KBM-7 (cell line): ENCODE results near the gene PDHA1.

Experiments
- DNase-seq: peaks from one replicate; pipeline ENCODE4 v3.0.0-alpha.2; 2015
- in situ Hi-C: fragments of 300-500 bp; cut with MboI; formaldehyde crosslinking; loops from 2 replicates; pipeline ENCODE4 v1.14.3; 2020; ENCODE audit warnings: low sequenced_read_pairs, low pct_unique_long_range_greater_than_20kb, mixed read lengths

Gene PDHA1

DNA sequence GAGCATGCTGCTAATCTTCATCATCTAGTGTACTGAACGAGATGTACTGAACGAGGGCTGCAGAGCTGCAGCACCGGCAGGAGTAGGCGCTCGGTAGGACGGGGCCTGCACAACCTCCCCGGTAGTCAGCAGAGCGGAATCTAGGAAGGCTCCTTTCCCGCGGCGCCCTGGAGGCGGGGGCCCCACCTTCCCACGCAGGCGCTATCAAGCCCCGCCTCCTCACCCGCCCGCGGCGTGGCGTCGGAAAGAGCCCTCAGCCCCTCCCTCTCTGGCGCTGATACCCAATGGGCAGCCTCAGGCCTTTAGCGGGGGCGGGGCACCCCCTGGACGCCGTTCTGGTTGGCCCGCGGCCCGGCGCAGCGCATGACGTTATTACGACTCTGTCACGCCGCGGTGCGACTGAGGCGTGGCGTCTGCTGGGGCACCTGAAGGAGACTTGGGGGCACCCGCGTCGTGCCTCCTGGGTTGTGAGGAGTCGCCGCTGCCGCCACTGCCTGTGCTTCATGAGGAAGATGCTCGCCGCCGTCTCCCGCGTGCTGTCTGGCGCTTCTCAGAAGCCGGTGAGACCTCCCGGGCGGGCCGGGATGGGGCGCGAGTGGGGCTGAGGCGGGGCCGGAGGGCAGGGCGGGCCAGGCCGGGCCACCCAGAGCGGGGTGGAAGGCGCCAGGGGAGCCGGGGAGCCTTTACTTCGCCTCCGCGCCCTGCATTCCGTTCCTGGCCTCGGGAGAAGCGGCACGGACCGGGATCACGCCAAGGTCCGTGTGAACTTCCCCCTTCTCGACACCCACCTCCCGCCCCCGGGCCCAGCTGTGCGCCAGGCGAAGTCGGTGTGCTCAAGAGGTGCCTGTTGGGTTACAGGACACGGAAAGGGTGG is at the start of gene PDHA1:
TSS of gene PDHA1 (plus strand) at position 393 of the 874 bp plus-strand sequence. CDS start at position 504, 111 bp downstream.
- peak; percentile 98 for DNase-seq
- in situ Hi-C loops: loop anchor here (25.0 kb wide), 1 partner anchor 406 kb away; no protein-coding TSS in a partner anchor

GRCh38 chrX:19303256-19303880 is 40.4 kb upstream of the PDHA1 start:
- in situ Hi-C loops: no loop called here
- DNase-seq: no peak

DNA sequence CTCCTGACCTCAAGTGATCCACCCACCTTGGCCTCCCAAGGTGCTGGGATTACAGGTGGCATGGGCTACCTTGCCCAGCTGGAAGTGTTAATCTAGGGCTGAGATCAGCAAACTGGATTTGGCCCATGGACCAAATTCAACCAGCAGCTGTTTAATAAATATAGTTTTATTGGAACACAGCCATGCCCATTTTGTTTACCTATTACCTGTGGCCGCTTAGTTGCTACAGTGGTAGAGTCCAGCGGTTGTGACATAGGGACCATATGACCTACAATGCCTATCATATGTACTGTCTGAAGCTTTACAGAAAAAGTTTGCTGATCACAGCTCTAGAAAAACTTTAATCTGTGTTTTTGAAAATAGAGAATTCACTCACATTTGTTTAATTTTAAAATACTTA is 17.2 kb upstream of the PDHA1 start:
- in situ Hi-C loops: loop anchor here (25.0 kb wide), 1 partner anchor 389 kb away; no protein-coding TSS in a partner anchor
- no peak for DNase-seq

- in situ Hi-C loops: loop anchor here (10.0 to 25.0 kb wide), 2 partner anchors 395 to 927 kb away; no protein-coding TSS in a partner anchor
- no peak for DNase-seq
Observed at GRCh38 chrX:19331831-19332230, 11.9 kb upstream of the PDHA1 start.

DNA sequence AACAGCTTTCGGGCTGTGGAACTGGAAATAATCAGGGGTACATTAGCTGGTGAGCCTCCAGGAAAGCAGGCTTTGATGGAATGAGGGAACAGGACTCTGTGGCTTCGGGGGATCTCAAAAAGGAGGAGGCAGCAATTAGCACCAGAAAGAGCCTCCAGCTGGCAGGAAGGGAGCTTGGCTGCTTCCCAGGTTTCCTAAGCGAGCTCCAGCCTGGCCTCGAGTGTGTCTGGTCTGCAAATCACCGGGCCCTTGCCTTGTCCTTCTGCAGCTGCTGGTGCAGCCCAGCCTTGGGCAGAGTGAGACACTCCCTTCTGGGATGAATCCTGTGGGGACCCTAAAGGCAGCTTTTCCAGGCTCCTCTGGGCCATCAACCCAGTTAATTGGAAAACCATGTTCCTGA is 10.7 kb upstream of the PDHA1 start:
- in situ Hi-C loops: loop anchor here (10.0 to 25.0 kb wide), 2 partner anchors 396 to 928 kb away; no protein-coding TSS in a partner anchor
- DNase-seq: no peak

DNA sequence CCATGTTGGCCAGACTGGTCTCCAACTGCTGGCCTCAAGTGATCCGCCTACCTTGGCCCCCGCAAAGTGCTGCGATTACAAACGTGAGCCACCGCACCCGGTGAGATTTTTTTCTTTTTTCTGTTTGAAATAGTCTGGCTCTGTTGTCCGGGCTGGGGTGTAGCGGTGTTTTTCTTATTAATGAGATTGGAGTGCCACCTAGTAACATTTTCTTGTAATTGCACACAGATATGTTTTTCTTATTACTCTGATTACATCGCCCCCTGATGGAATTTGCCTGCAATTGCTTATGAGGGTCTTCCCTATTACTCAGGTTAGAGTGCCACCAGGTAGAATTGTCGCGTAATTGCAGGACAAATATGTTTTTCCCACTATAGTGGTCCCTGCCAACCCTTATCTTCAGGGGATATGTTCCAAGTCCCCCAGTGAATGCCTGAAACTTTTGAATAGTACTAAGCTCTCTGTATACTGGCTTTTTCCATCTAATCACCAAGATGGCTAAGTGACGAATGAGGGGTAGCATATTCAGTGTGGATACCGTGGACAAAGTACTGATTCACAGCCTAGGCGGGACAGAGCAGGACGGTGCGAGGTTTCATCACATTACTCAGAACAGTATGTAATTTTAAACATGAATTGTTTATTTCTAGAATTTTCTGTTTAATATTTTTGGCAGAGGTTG is 8.6 kb upstream of the PDHA1 start:
- in situ Hi-C loops: loop anchor here (10.0 to 25.0 kb wide), 2 partner anchors 398 to 930 kb away; no protein-coding TSS in a partner anchor
- peak; percentile 80 for DNase-seq

GRCh38 chrX:19342331-19342906 is 1.3 kb upstream of the PDHA1 start:
- peak; percentile 67 for DNase-seq

DNA sequence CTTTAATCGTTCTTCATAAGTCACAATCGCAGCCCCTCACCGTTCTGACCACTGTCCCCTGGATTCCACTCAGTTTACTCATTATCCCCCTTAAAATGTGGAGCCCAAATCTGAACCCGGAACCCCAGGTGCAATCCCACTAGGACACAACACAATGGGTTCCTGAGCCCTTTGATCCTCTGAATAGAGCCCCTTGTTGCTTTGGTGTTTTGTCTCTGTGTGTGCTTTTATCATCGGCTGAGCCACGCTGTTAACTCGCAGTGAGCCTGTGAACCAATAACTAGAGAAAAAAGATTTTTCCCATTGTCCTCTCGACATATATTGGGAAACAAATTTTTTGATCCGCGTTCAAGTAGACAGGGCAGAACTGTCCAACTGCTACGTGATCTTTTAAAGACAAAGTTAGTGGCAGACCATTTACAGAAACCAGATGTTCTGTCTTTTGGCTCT is 617 bp upstream of the PDHA1 start:
- in situ Hi-C loops: loop anchor here (25.0 kb wide), 1 partner anchor 406 kb away; no protein-coding TSS in a partner anchor
- no peak for DNase-seq

More at GRCh38 chrX:19342331-19342906, 1.3 kb upstream of the PDHA1 start:
- in situ Hi-C loops: loop anchor here (25.0 kb wide), 1 partner anchor 405 kb away; no protein-coding TSS in a partner anchor

GRCh38 chrX:19344661-19345060 is 934 bp downstream of the PDHA1 start:
- peak; percentile 51 for DNase-seq
- in situ Hi-C loops: loop anchor here (25.0 kb wide), 1 partner anchor 407 kb away; no protein-coding TSS in a partner anchor

DNA sequence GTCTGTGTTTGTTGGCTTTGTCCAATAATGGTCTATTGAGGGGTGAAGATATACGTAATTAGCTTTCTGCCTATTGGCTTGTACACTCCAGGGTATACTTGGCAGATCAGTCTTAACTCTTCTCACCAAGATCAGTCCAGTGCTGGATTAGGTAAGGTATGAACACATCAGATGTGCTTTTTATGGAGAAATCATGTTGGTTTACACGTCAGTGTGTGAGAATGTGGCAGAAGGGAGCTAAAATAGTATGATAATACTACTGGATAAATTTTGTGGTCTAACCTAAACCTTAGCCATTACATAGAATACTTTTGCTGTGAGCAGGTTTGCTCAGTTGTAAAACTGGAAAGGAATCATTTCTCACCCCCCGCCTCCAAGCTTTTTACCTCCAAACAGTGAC is 4.2 kb downstream of the PDHA1 start:
- in situ Hi-C loops: loop anchor here (25.0 kb wide), 1 partner anchor 411 kb away; no protein-coding TSS in a partner anchor
- no peak for DNase-seq

DNA sequence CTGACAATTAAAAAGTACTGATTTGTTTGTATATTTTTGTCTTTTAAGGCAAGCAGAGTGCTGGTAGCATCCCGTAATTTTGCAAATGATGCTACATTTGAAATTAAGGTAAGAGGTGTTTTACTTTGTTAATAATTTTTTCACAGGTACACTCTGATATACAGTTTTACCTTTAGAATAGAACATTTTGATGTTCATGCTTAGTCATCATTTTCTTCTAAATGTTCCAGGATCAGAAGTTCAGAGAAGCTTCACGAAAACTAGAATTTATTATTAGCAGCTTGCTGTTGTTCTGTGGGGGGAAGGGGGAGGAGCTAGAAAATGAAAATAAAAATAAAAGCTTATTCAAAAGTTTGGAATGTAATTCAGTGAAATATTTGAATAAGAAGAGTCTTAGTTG is 5.5 kb downstream of the PDHA1 start:
- DNase-seq: no peak
- in situ Hi-C loops: loop anchor here (25.0 kb wide), 1 partner anchor 412 kb away; no protein-coding TSS in a partner anchor

DNA sequence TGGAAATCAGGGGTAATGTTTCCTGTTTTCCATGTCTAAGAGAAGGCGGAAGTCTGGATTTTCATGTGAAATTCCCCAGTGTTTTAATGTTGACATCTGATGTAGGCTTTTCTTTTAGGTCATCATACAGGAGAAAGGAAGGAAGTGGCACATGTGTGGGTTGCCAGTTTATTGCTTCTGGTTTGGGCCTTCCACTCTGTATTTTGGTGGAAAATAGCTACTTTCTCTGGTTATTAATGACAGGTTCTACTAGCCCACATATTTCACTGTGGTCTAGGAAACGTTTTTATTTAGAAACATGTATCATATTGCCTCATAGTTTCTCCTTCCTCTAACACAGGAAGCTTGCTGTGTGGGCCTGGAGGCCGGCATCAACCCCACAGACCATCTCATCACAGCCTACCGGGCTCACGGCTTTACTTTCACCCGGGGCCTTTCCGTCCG is 7.2 kb downstream of the PDHA1 start:
- DNase-seq: peak; percentile 77
- in situ Hi-C loops: no loop called here

GRCh38 chrX:19354625-19355024 is 10.9 kb downstream of the PDHA1 start:
- in situ Hi-C loops: no loop called here
- no peak for DNase-seq

GRCh38 chrX:19358521-19358920 is 14.8 kb downstream of the PDHA1 start:
- DNase-seq: no peak
- in situ Hi-C loops: no loop called here

GRCh38 chrX:19360903-19361302 is 17.2 kb downstream of the PDHA1 start:
- in situ Hi-C loops: no loop called here
- DNase-seq: no peak

DNA sequence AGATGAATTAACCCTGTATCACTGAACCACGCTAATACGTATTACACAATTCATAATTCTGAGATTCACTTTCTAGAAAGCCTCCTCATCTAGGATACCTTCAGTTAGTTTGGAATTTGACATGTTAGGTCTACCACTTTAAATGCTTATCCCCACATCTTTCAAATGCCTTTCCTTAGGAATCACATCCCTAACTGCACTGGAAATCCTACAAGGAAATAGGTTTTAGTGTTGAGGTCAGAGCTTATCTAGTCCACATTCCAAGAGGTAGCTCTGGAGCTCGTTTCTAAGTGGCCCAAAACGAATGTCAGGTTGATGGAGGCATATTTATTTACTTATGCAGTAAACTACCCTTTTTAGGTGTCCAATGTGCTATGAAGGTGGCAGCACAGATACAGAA is 18.0 kb downstream of the PDHA1 start:
- DNase-seq: no peak
- in situ Hi-C loops: no loop called here

DNA sequence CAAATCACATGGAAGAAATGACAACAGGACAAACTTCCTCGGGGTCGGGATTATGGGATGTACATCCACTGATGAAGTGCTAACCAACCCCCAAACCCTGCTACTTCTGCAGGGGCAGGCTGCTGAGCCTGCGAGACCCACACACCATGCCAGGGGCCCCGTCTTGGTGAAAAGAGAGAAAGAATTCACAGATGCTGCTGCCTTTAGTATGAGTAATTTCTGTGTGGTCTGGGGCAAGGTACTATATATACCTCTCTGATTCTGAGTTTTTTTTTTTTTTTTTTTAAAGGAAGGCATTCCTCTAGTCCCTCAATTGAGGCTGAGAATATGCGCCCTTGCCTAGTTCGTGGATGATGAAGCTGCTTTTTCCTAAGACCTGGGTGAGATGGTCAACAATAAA is 24.8 kb downstream of the PDHA1 start:
- in situ Hi-C loops: no loop called here
- no peak for DNase-seq

DNA sequence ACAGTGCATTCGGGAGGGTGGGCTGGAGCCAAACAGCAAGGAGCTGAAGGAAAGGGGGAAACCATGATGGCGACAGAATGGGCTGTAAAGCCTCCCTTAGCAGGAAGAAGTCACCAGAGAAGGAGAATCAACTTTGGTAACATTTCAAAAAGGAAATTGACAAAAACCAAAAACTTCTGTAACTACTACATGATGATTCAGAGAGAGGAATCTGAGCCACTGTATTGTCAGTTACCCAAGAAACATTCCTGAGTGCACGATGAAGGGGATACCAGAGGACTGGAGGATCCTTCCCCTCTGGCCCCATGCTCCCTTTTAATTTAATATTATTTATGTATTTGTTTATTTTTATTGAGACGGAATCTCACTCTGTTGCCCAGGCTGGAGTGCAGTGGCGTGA is 26.3 kb downstream of the PDHA1 start:
- in situ Hi-C loops: no loop called here
- DNase-seq: no peak

GRCh38 chrX:19372170-19372546 is 28.4 kb downstream of the PDHA1 start:
- in situ Hi-C loops: no loop called here
- peak; percentile 91 for DNase-seq
